CD4-positive, alpha-beta memory T cell (primary cell): Measurements from ENCODE around the gene PIK3R5. TPM values are rescaled to one million over a fixed set of nuclear protein-coding genes. Genes with fewer than 3 reads are reported as not detected.

Experiments used
- CTCF ChIA-PET: fragments of 350-600 bp; sonication (Branson Sonifier 250); formaldehyde crosslinking; loops from one replicate; lab custom pipeline; 2021; ENCODE audit warnings: inconsistent platforms; ENCODE audit not compliant: partially characterized antibody; lab: Charles Lee
- POLR2A ChIA-PET: fragments of 350-600 bp; sonication (Branson Sonifier 250); formaldehyde crosslinking; loops from one replicate; lab custom pipeline; 2021; ENCODE audit not compliant: partially characterized antibody; lab: Charles Lee
- DNase-seq, 5 donors: peaks; one replicate each; pipeline versions ENCODE4 v3.0.0 to v3.0.0-alpha.2; 2020 to 2022; ENCODE audit warnings: mixed read lengths in 1 of 5
- H3K27ac ChIP-seq: one replicate; pipeline ENCODE4 v1.7.0; 2013; ENCODE audit warnings: low read depth, low read length
- H3K27me3 ChIP-seq: 2 replicates; pipeline ENCODE4 v1.7.0; 2013; ENCODE audit warnings: mild to moderate bottlenecking, low read length, moderate library complexity; ENCODE audit not compliant: insufficient read depth
- H3K36me3 ChIP-seq: 2 replicates; pipeline ENCODE4 v1.7.0; 2013; ENCODE audit warnings: mild to moderate bottlenecking, low read length, moderate library complexity; ENCODE audit not compliant: insufficient read depth
- H3K4me1 ChIP-seq: 2 replicates; pipeline ENCODE4 v1.7.0; 2013; ENCODE audit warnings: mild to moderate bottlenecking, low read length, moderate library complexity; ENCODE audit not compliant: insufficient read depth
- H3K4me3 ChIP-seq, 2 donors: one replicate each; pipeline ENCODE4 v1.7.0; 2013; ENCODE audit warnings: low read length in 2 of 2, mild to moderate bottlenecking in 1 of 2
- H3K9me3 ChIP-seq, 2 donors: one replicate each; pipeline ENCODE4 v1.7.0; 2013; ENCODE audit warnings: low read length in 2 of 2, control low read depth in 1 of 2; ENCODE audit not compliant: control insufficient read depth in 1 of 2
- H3K27ac Mint-ChIP-seq, 7 donors: one replicate each; pipeline ENCODE4 v1.8.0; 2020 to 2021; ENCODE audit warnings: mixed read lengths in 7 of 7, mild to moderate bottlenecking in 6 of 7, inconsistent platforms in 3 of 7, moderate library complexity in 3 of 7
- H3K27me3 Mint-ChIP-seq, 2 donors: one replicate each; pipeline ENCODE4 v1.8.0; 2020 to 2021; ENCODE audit warnings: mixed read lengths in 2 of 2
- H3K36me3 Mint-ChIP-seq, 2 donors: one replicate each; pipeline ENCODE4 v1.8.0; 2020 to 2021; ENCODE audit warnings: mixed read lengths in 2 of 2, inconsistent platforms in 1 of 2, mild to moderate bottlenecking in 1 of 2
- H3K4me1 Mint-ChIP-seq, 4 donors: one replicate each; pipeline ENCODE4 v1.8.0; 2020 to 2021; ENCODE audit warnings: mixed read lengths in 4 of 4, mild to moderate bottlenecking in 1 of 4
- H3K4me3 Mint-ChIP-seq, 8 donors: one replicate each; pipeline ENCODE4 v1.8.0; 2020 to 2021; ENCODE audit warnings: mixed read lengths in 8 of 8, mild to moderate bottlenecking in 7 of 8, moderate library complexity in 6 of 8, inconsistent platforms in 3 of 8
- H3K9me3 Mint-ChIP-seq, 8 donors: one replicate each; pipeline ENCODE4 v1.8.0; 2020 to 2021; ENCODE audit warnings: mixed read lengths in 8 of 8, mild to moderate bottlenecking in 5 of 8, inconsistent platforms in 3 of 8, moderate library complexity in 1 of 8
- intact Hi-C: fragments of 100-400 bp; cut with micrococcal nuclease; formaldehyde crosslinking; loops from one replicate; pipeline ENCODE4 v1.15.1; 2023
- polyA plus RNA-seq, 2 donors: library from polyadenylated mRNA; unstranded; fragments of 300-500 nt; fragmentation: Illumina TruSeq; gene quantifications; one replicate each; pipeline ENCODE4 v1.2.3, GENCODE V29; 2021
- total RNA-seq, 2 experiments: library from RNA; stranded (reverse); gene quantifications; one replicate each; pipeline ENCODE4 v1.2.3, GENCODE V29; 2021

PIK3R5 gene
- total and polyA plus RNA-seq, 4 experiments from 2014 or later = 18.5 to 89.4 (median 73.6) TPM

DNA sequence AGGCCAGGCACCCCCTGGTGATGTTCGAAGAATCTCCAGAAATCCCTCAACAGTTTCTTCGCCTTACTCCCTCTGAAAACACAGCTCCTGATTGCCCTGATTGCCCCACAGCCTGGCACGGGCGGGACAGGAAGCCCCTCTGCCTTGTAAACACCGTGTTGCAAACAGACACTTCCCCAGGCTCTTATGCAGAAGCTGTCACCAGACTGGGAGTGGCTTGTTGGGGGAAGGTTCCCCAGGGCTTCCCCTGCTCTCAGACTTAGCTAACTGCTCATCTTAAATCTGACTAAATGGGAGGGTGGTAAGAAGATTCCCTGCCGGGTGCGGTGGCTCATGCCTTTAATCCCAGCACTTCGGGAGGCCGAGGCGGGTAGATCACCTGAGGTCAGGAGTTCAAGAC, 11.2 kb downstream of the PIK3R5 start:
- no peaks in the 10 kb centered on the region for H3K36me3 ChIP-seq
- H3K9me3 Mint-ChIP-seq = peaks cover 0 to 6% (median 4%) of the 10 kb centered on the region in 8 donors
- no peaks in the 10 kb centered on the region for H3K27me3 Mint-ChIP-seq
- peak overlapping the region; percentile 92 to 100 (median 98) for H3K27ac Mint-ChIP-seq
- intact Hi-C loops = loop anchor here (1.0 kb wide), 2 partner anchors 11 to 13 kb away; partner anchors contain the start of gene PIK3R5
- CTCF ChIA-PET = interaction anchor here (0.6 to 3.9 kb wide), 8 partner anchors 10 to 54 kb away, joined by 3 to 28 read pairs (median 4); partner anchors contain the start of gene PIK3R5
- H3K4me1 ChIP-seq = peaks cover 95% of the 10 kb centered on the region
- peak; percentile 80 to 96 (median 81) for DNase-seq
- no peaks in the 10 kb centered on the region for H3K9me3 ChIP-seq
- peak overlapping the region; percentile 76 to 91 (median 88) for H3K4me3 Mint-ChIP-seq
- peak overlapping the region in 1 of 2 donors; percentile 27 for H3K4me3 ChIP-seq
- peak overlapping the region; percentile 65 for H3K27ac ChIP-seq
- H3K27me3 ChIP-seq = no peaks in the 10 kb centered on the region
- peaks cover 65 to 67% of the 10 kb centered on the region in 2 donors for H3K36me3 Mint-ChIP-seq
- peaks cover 77 to 98% (median 92%) of the 10 kb centered on the region in 4 donors for H3K4me1 Mint-ChIP-seq
- POLR2A ChIA-PET = interaction anchor here (0.6 to 23.7 kb wide), 12 partner anchors 4 to 1268 kb away, joined by 3 to 509 read pairs (median 4); partner anchors contain the start of genes BORCS6, PIK3R5, STX8 and TP53

DNA sequence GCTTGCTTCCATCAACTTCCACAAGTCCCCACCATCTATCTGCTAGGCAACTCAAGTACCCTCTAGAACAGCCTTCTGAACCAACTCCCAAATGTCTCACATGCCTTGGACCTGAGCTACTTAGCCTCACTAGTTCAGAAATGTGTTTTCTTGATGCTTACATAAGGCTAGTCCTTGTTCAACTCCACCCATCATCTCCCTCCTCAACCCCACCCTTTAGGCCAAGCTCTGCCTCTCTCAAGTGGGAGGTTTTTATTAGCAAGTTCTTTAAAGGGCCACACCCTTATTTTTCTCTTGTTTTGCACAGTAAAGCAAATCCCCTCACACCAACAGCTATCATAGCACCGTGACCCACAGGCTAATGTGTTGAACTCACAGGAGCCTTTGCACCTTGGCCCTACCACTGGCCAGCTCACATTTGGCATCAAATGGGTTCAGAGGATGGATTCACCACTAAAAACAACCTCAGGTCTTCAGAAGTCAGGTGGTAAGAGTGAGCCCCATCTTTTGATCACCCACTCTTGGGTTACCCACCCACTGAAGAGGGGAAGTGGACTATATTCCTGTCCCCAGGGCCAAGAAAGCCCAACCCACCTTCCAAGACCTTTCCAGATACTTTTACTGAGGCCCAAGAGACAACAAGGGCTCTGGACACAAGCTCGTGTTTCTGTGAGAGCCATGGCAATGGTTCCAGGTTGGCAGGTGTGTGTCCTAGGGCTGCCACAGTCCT, 12.2 kb downstream of the PIK3R5 start:
- H3K27me3 ChIP-seq = no peaks in the 10 kb centered on the region
- no peaks in the 10 kb centered on the region for H3K9me3 ChIP-seq
- peak; percentile 44 to 63 (median 53) for DNase-seq
- H3K4me3 Mint-ChIP-seq = peak overlapping the region; percentile 67 to 91 (median 86)
- intact Hi-C loops = no loop called here
- peak overlapping the region; percentile 65 for H3K27ac ChIP-seq
- H3K4me1 ChIP-seq = peaks cover 95% of the 10 kb centered on the region
- peaks cover 78 to 98% (median 92%) of the 10 kb centered on the region in 4 donors for H3K4me1 Mint-ChIP-seq
- POLR2A ChIA-PET = interaction anchor here (1.3 to 23.7 kb wide), 9 partner anchors 5 to 1267 kb away, joined by 3 to 509 read pairs (median 4); partner anchors contain the start of genes PIK3R5 and TP53
- H3K27me3 Mint-ChIP-seq = no peaks in the 10 kb centered on the region
- CTCF ChIA-PET = interaction anchor here (0.8 to 3.9 kb wide), 7 partner anchors 11 to 55 kb away, joined by 3 to 28 read pairs (median 5); partner anchors contain the start of gene PIK3R5
- H3K36me3 Mint-ChIP-seq = peaks cover 57 to 63% of the 10 kb centered on the region in 2 donors
- peak overlapping the region in 1 of 2 donors; percentile 6 for H3K4me3 ChIP-seq
- peak overlapping the region; percentile 92 to 100 (median 98) for H3K27ac Mint-ChIP-seq
- peaks cover 0 to 6% (median 4%) of the 10 kb centered on the region in 8 donors for H3K9me3 Mint-ChIP-seq
- no peaks in the 10 kb centered on the region for H3K36me3 ChIP-seq

DNA sequence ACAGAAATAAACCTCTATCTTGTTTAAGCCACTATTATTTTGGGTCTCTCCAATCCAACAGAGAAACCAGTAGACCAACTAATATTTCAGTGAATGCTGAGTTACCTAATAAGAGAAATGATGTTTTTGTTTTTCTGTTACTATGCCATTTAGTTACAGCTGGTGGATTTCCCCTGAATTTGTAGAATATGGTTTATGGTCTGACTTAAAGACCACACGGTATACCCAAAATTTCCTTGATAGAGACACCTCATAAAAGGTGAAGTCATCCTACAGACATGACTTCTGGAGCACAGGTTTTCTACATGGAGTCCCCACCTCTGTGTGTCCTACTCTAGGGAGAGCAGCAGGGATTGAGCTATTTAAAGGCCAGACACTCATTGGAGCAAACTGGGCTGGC, 13.3 kb downstream of the PIK3R5 start:
- Histone ChIP-seq H3K4me3 (no peak overlapping the region), H3K27ac (peak overlapping the region; percentile 65), H3K36me3 (no peaks in the 10 kb centered on the region), H3K9me3 (no peaks in the 10 kb centered on the region), H3K4me1 (peaks cover 92% of the 10 kb centered on the region), H3K27me3 (no peaks in the 10 kb centered on the region)
- Mint-ChIP-seq H3K9me3 (peaks cover 0 to 6% (median 4%) of the 10 kb centered on the region in 8 donors), H3K4me3 (peak overlapping the region in 7 of 8 donors; percentile 51 to 89 (median 73)), H3K4me1 (peaks cover 76 to 96% (median 91%) of the 10 kb centered on the region in 4 donors), H3K36me3 (peaks cover 54 to 61% of the 10 kb centered on the region in 2 donors), H3K27ac (peak overlapping the region; percentile 92 to 100 (median 96)), H3K27me3 (no peaks in the 10 kb centered on the region)
- intact Hi-C loops = no loop called here
- DNase-seq = no peak
- ChIA-PET POLR2A (interaction anchor here (3.9 to 23.7 kb wide), 3 partner anchors 6 to 53 kb away, joined by 53 to 509 read pairs (median 509); partner anchors contain the start of gene PIK3R5), CTCF (interaction anchor here (1.2 to 3.9 kb wide), 6 partner anchors 10 to 166 kb away, joined by 3 to 28 read pairs (median 10); partner anchors contain the start of gene PIK3R5)

DNA sequence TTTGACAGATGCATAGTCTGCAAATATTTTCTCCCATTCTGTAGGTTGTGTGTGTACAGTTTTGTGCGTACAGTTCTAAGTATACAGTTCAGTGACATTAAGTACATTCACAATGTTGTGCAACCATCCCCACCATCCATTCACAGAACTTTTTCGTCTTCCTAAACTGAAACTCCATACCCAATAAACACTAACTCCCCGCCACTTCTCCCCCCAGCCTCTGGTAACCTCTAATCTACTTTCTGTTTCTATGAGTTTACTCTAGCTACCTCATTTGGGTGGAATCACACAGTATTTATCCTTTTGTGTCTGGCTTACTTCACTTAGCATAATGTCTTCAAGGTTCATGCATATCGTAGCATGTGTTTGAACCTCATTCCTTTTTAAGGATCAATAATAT, 14.3 kb downstream of the PIK3R5 start:
- no peaks in the 10 kb centered on the region for H3K27me3 ChIP-seq
- intact Hi-C loops = loop anchor here (2.0 kb wide), 1 partner anchor 14 kb away; the partner anchor contains the start of gene PIK3R5
- DNase-seq = no peak
- H3K4me1 ChIP-seq = peaks cover 92% of the 10 kb centered on the region
- Mint-ChIP-seq H3K36me3 (peaks cover 53 to 63% of the 10 kb centered on the region in 2 donors), H3K4me3 (peak overlapping the region in 7 of 8 donors; percentile 1 to 69 (median 18)), H3K27me3 (no peaks in the 10 kb centered on the region), H3K4me1 (peaks cover 76 to 96% (median 90%) of the 10 kb centered on the region in 4 donors), H3K9me3 (peaks cover 0 to 6% (median 4%) of the 10 kb centered on the region in 8 donors), H3K27ac (peak overlapping the region; percentile 49 to 100 (median 92))
- no peak overlapping the region for H3K4me3 ChIP-seq
- peak overlapping the region; percentile 65 for H3K27ac ChIP-seq
- CTCF ChIA-PET = interaction anchor here (1.8 to 3.9 kb wide), 4 partner anchors 9 to 47 kb away, joined by 4 to 28 read pairs (median 11); partner anchors contain the start of gene PIK3R5
- no peaks in the 10 kb centered on the region for H3K9me3 ChIP-seq
- POLR2A ChIA-PET = interaction anchor here (3.9 to 23.7 kb wide), 3 partner anchors 5 to 52 kb away, joined by 53 to 509 read pairs (median 509); partner anchors contain the start of gene PIK3R5
- peaks cover under 1% of the 10 kb centered on the region for H3K36me3 ChIP-seq

DNA sequence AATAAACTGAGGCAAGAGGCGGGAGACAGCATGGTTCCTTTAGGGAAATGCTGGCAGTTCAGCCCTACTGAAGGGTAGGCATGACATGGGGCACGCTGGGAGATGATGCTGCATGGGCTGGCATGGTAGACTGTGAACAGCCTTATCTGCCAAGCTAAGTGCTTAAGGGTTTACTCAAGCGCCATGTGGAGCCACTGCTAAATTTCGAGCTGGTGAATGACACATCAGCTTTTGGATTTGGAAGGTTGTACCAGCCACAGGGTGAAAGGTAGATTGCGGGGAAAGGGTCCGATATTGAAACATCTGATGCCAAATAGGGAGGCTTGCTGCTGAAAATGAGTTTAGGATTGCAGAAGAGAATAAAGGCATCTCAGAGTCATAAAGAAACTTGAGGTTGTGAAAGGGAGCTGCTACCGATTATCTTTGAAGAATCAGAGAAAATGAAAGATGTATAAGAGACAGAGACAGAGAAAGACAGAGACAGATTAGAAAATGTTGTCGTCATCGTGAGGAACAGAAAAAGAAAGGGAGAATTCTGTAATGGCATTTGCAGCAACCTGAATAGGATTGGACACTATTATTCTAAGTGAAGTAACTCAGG, 16.3 kb downstream of the PIK3R5 start:
- CTCF ChIA-PET = interaction anchor here (0.6 to 3.5 kb wide), 5 partner anchors 15 to 117 kb away, joined by 3 to 16 read pairs (median 3); partner anchors contain the start of gene PIK3R5
- Histone ChIP-seq H3K27me3 (no peaks in the 10 kb centered on the region), H3K27ac (peak overlapping the region; percentile 23), H3K9me3 (no peaks in the 10 kb centered on the region), H3K4me3 (no peak overlapping the region), H3K4me1 (peaks cover 92% of the 10 kb centered on the region), H3K36me3 (peaks cover 18% of the 10 kb centered on the region)
- peak overlapping the region; percentile 50 to 81 (median 74) for H3K4me3 Mint-ChIP-seq
- peaks cover 77 to 96% (median 87%) of the 10 kb centered on the region in 4 donors for H3K4me1 Mint-ChIP-seq
- POLR2A ChIA-PET = interaction anchor here (0.6 to 23.7 kb wide), 6 partner anchors 9 to 91 kb away, joined by 3 to 509 read pairs (median 4); partner anchors contain the start of gene PIK3R5
- H3K36me3 Mint-ChIP-seq = peaks cover 64 to 70% of the 10 kb centered on the region in 2 donors
- no peaks in the 10 kb centered on the region for H3K27me3 Mint-ChIP-seq
- peaks cover 0 to 6% (median 4%) of the 10 kb centered on the region in 8 donors for H3K9me3 Mint-ChIP-seq
- peak in 1 of 5 donors; percentile 44 for DNase-seq
- H3K27ac Mint-ChIP-seq = peak overlapping the region; percentile 66 to 92 (median 90)
- intact Hi-C loops = loop anchor here (10.0 kb wide), 1 partner anchor 46 kb away; no protein-coding TSS in a partner anchor

DNA sequence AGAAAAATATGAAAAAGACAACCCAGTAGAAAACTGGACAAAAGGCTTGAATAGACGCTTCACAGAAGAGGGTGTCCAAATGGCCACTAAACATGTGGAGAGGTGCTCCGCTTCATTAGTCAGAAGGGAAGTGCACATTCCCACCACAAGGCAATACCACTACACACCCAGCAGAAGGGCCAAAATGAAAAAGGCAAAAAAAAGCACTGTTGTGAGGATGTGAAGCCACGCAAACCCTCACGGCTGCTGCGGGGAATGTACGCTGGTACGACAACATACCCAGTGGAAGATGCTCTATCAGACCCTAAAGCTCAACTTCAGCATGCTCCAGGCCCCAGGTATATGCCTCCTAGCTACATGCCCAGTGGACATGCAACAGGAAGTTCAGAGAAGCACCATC, 17.0 kb downstream of the PIK3R5 start:
- H3K4me3 Mint-ChIP-seq = peak overlapping the region; percentile 49 to 81 (median 74)
- H3K27ac Mint-ChIP-seq = peak overlapping the region; percentile 66 to 92 (median 88)
- Histone ChIP-seq H3K4me1 (peaks cover 89% of the 10 kb centered on the region), H3K36me3 (peaks cover 21% of the 10 kb centered on the region), H3K4me3 (no peak overlapping the region), H3K27ac (peak overlapping the region; percentile 23), H3K9me3 (no peaks in the 10 kb centered on the region), H3K27me3 (no peaks in the 10 kb centered on the region)
- peaks cover 0 to 6% (median 4%) of the 10 kb centered on the region in 8 donors for H3K9me3 Mint-ChIP-seq
- ChIA-PET CTCF (interaction anchor here (0.6 to 3.5 kb wide), 5 partner anchors 16 to 116 kb away, joined by 3 to 16 read pairs (median 5); partner anchors contain the start of gene PIK3R5), POLR2A (interaction anchor here (1.1 to 23.7 kb wide), 4 partner anchors 10 to 53 kb away, joined by 3 to 509 read pairs (median 4); partner anchors contain the start of gene PIK3R5)
- no peaks in the 10 kb centered on the region for H3K27me3 Mint-ChIP-seq
- H3K36me3 Mint-ChIP-seq = peaks cover 68 to 75% of the 10 kb centered on the region in 2 donors
- intact Hi-C loops = loop anchor here (10.0 kb wide), 1 partner anchor 46 kb away; no protein-coding TSS in a partner anchor
- H3K4me1 Mint-ChIP-seq = peaks cover 77 to 94% (median 86%) of the 10 kb centered on the region in 4 donors
- DNase-seq = no peak
